Measurements from ENCODE around the gene MGRN1. TPM values are rescaled to one million over a fixed set of nuclear protein-coding genes. Genes with fewer than 3 reads are reported as not detected.

The MGRN1 gene
- total RNA-seq, 1 experiment from 2014 or later = 13.3 TPM

DNA sequence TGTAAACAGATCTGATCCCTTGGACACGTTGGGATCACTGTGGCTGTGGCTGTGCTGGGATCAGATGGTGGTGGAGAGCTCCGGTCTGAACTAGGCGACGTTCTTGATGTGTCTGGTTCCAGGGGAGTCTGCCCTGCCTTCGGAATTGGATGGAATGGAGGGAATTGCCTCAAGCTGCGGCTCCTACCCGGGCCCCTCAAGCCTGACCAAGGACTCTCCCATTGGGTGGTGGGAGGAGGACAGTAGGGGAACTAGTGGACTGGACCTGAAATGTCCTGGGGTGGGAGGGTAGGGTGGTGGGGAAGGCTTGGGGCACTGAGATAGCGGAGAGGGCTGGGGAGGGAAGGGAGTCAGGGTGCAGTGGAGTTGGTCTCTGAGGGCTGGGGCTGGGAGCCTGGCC is 6.7 kb upstream of the MGRN1 start:
- in situ Hi-C loops (cut with HindIII; ENCODE audit: low sequenced_read_pairs) = no loop called here
- DNase-seq (ENCODE audit: low spot score) = no peak

DNA sequence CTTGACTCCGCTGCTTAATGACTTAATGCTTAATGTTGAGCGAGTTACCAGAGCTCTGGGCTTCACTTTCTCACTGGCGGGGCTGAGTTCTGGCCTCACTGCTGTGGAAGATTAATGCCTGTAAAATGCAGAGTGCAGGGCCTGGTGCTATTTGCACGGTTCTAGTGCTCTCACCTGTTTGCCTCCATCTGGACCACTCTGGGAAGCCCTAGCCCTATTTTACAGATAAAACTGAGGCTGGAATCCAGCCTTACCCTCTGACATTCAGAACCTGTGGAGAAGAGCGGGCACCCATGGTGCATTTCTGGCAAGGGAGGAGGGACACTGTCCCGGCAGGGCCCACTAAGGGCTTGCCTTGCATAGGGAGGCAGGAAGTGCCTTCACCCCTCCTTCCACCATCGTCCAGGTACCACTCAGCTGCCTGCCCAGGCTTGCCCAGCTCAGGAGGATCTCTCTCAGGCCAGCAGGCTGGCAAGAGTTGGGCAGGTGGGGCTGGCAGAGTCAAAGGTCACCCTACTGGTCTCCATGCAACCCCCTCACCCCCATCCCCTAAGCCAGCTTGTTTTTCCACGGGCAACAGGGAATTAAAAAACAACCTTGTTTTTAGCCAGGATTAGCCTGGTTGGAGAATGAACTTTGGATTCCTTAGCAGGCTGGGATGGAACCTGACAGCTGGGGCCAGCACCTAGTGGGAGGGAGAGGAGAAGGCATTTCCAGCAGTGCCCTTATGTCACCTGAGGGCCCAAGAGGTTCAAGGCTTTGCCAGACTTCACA is 5.8 kb upstream of the MGRN1 start:
- in situ Hi-C loops (cut with HindIII; ENCODE audit: low sequenced_read_pairs) = no loop called here
- no peak for DNase-seq (ENCODE audit: low spot score)

DNA sequence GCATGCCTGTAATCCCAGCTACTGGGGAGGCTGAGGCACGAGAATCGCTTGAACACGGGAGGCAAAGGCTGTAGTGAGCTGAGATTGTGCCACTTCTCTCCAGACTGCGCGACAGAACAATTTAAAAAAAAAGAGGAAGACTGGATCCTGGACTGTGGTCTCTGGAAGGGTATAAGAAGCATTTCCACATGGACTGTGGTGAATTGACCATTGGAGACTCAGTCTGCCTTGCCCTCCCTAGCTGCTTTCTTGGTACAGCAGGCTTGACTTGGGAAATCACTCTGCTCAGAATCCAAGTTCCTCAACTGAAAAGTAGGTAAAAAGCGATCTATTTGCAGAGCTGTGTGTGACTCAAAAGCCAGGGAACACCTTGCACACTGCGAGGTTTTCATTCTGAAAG is 1.0 kb upstream of the MGRN1 start:
- in situ Hi-C loops (cut with HindIII; ENCODE audit: low sequenced_read_pairs) = no loop called here

GRCh38 chr16:4624827-4625559 is 367 bp downstream of the MGRN1 start:
- no peak for DNase-seq (ENCODE audit: low spot score)
- in situ Hi-C loops (cut with HindIII; ENCODE audit: low sequenced_read_pairs) = no loop called here

More for the DNA sequence above, 1.0 kb upstream of the MGRN1 start:
- DNase-seq (ENCODE audit: low spot score) = no peak

GRCh38 chr16:4625560-4626159 is 1.0 kb downstream of the MGRN1 start:
- no peak for DNase-seq (ENCODE audit: low spot score)
- in situ Hi-C loops (cut with HindIII; ENCODE audit: low sequenced_read_pairs) = no loop called here

- in situ Hi-C loops (cut with HindIII; ENCODE audit: low sequenced_read_pairs) = no loop called here
- DNase-seq (ENCODE audit: low spot score) = no peak
Measured at GRCh38 chr16:4626396-4626795, 1.8 kb downstream of the MGRN1 start.

DNA sequence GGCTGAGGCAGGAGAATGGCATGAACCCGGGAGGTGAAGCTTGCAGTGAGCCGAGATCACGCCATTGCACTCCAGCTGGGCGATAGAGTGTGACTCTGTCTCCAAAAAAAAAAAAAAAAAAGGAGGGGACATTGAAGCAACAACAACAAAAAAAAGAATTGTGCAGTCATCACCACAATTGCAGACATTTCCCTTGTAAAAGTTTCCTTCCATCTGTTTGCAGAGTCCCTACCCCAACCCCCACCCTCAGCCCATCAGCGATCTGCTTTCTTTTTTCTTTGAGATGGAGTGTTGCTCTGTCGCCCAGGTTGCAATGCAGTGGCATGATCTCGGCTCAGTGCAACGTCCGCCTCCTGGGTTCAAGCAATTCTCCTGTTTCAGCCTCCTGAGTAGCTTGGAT is 3.7 kb downstream of the MGRN1 start:
- in situ Hi-C loops (cut with HindIII; ENCODE audit: low sequenced_read_pairs) = no loop called here
- DNase-seq (ENCODE audit: low spot score) = no peak

- DNase-seq (ENCODE audit: low spot score) = no peak
- in situ Hi-C loops (cut with HindIII; ENCODE audit: low sequenced_read_pairs) = no loop called here
Measured at GRCh38 chr16:4631444-4631843, 6.8 kb downstream of the MGRN1 start.

GRCh38 chr16:4633910-4634635 is 9.4 kb downstream of the MGRN1 start:
- in situ Hi-C loops (cut with HindIII; ENCODE audit: low sequenced_read_pairs) = no loop called here
- no peak for DNase-seq (ENCODE audit: low spot score)

- DNase-seq (ENCODE audit: low spot score) = no peak
- in situ Hi-C loops (cut with HindIII; ENCODE audit: low sequenced_read_pairs) = no loop called here
Measured at GRCh38 chr16:4634768-4635167, 10.1 kb downstream of the MGRN1 start.

- no peak for DNase-seq (ENCODE audit: low spot score)
- in situ Hi-C loops (cut with HindIII; ENCODE audit: low sequenced_read_pairs) = no loop called here
Measured at GRCh38 chr16:4636196-4636595, 11.6 kb downstream of the MGRN1 start.

DNA sequence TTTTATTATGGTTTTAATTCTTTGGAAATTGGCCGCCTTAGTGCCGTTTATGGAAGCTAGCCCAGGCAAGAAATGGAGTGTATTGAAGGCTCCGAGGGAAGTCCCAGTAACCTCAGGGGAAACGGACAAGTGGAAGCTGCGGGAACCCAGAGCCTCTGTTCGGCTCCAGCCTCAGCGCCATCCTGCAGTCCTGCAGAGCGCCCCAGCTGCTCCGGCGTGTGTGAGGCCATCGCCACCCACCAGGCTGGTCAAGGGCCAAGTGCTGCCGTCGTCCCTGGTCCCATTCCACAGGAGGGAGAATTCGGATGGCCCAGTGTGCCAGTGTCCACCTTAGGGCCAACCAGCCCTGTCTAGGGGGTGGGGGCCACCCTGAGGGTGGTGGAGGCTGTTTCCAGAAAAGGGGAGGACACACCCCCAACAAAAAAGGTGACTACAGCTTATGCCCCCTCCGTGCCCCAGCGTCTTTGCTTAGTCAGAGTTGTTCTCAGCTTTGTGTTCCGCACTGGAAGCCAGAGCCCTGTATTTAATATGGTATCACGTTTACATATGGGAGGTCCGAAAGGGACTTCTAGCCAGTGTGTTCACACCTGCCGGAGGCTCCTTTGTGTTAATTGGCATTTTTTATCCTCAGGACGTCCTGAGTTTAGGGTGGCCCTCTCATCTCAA is 13.0 kb downstream of the MGRN1 start:
- peak; percentile 47 for DNase-seq (ENCODE audit: low spot score)
- in situ Hi-C loops (cut with HindIII; ENCODE audit: low sequenced_read_pairs) = no loop called here

DNA sequence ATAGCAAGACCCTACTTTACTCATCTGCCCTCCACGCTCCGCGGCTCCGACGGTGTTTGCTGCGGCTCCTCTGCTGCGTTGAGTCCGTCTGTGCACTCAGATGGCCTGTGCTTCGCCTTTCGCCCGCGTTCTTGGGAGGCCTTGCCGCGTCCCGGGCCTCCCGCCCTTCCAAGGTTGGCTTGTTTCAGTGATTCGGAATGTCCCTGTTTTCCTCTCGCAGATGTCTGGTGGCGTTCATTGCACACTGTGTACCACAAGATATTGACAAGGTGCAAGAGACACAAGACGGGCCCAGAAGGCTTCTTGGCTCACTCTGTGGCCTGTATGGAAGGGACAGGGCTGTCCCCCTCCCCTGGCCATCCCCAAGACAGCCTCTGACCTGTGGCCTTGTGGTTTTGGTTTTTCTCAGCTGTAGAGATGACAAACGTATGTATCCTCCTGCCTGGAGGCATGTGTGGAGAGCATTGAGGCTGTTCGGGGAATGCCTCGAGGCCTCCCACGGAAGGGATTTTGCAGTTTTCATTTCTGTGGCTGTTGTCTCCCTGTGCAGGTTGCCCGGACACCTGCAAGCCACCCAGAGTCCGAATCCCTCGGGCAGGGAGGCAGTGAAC is 15.4 kb downstream of the MGRN1 start:
- DNase-seq (ENCODE audit: low spot score) = no peak
- in situ Hi-C loops (cut with HindIII; ENCODE audit: low sequenced_read_pairs) = no loop called here

- in situ Hi-C loops (cut with HindIII; ENCODE audit: low sequenced_read_pairs) = no loop called here
- DNase-seq (ENCODE audit: low spot score) = no peak
Measured at GRCh38 chr16:4640572-4641305, 16.1 kb downstream of the MGRN1 start.

DNA sequence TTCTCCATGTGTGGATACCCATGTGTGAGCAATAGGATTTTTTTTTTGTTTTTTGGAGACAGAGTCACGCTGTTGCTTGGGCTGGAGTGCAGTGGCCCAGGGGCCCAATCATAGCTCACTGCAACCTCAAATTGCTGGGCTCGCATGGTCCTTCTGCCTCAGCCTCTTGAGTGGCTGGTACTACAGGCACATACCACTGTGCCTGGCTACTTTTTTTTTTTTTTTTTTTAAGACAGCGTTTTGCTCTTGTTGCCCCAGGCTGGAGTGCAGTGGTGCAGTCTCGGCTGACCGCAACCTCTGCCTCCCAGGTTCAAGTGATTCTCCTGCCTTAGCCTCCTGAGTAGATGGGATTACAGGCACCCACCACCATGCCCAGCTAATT is 16.7 kb downstream of the MGRN1 start:
- in situ Hi-C loops (cut with HindIII; ENCODE audit: low sequenced_read_pairs) = no loop called here
- no peak for DNase-seq (ENCODE audit: low spot score)

DNA sequence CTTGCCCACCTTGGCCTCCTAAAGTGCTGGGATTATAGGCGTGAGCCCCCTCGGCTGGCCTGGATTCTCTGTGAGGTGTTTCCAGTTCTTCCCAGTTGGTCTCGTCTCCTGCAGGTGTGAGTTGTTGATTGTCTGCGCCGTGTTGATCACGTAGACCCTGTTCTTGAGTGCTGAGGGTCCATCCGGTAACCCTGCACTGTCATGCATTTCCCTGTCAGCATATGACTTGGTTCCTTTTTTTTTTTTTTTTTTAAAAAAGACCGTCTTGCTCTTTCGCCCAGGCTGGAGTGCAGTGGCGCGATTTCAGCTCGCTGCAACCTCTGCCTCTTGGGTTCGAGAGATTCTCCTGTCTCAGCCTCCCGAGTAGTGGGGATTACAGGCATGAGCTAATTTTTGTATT is 17.3 kb downstream of the MGRN1 start:
- no peak for DNase-seq (ENCODE audit: low spot score)
- in situ Hi-C loops (cut with HindIII; ENCODE audit: low sequenced_read_pairs) = no loop called here

- in situ Hi-C loops (cut with HindIII; ENCODE audit: low sequenced_read_pairs) = no loop called here
Measured at GRCh38 chr16:4646773-4647643, 22.4 kb downstream of the MGRN1 start.

DNA sequence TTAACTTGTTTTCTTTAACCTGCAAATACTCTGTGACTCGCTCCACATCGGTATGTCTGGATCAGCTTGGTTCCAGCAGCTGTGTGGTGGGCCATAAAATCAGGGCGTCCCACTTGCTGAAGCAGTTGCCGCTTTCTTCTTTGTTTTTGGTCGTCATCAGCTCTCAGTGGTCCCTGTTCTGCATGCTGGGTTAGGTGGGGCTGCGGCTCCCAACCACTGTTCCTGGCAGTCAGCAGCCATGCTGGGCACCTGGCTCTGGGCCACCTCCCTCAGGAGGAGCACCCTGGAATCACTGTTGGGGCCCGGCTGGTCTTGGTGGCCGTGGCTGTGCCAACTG is 23.0 kb downstream of the MGRN1 start:
- in situ Hi-C loops (cut with HindIII; ENCODE audit: low sequenced_read_pairs) = no loop called here
- DNase-seq (ENCODE audit: low spot score) = no peak

More at GRCh38 chr16:4646773-4647643, 22.4 kb downstream of the MGRN1 start:
- no peak for DNase-seq (ENCODE audit: low spot score)
